HepG2 (cell line): ENCODE measurements around the gene ADIPOR2. TPM values are rescaled to one million over a fixed set of nuclear protein-coding genes. Genes with fewer than 3 reads are reported as not detected.

ENCODE experiments used
- AHR ChIP-seq: IDR thresholded peaks from 2 replicates; pipeline ENCODE4 v1.6.1; 2018; ENCODE audit warnings: missing genetic modification reagents, missing compliant biosample characterization
- BRCA1 ChIP-seq: sonication (generic); formaldehyde crosslinking; IDR thresholded peaks from 2 replicates; pipeline ENCODE4 v1.4.0; 2020; ENCODE audit warnings: missing genetic modification reagents
- DMAP1 ChIP-seq: IDR thresholded peaks from 2 replicates; pipeline ENCODE4 v1.6.1; 2016
- HIVEP1 ChIP-seq: sonication (generic); formaldehyde crosslinking; IDR thresholded peaks from 2 replicates; pipeline ENCODE4 v1.4.0; 2020; ENCODE audit warnings: mild to moderate bottlenecking, missing genetic modification reagents
- HNF1A ChIP-seq, 2 experiments: sonication (generic) in 1 of 2; formaldehyde crosslinking in 1 of 2; IDR thresholded peaks; 2 replicates each; pipeline versions ENCODE4 v1.4.0 to v1.6.1; 2016 to 2020; ENCODE audit warnings: borderline replicate concordance in 1 of 2, low read depth in 1 of 2, mild to moderate bottlenecking in 1 of 2, missing genetic modification reagents in 1 of 2
- HOXA7 ChIP-seq: sonication (generic); formaldehyde crosslinking; IDR thresholded peaks from 2 replicates; pipeline ENCODE4 v1.8.1; 2022; ENCODE audit warnings: mild to moderate bottlenecking, missing genetic modification reagents, moderate library complexity
- ISX ChIP-seq: sonication (generic); formaldehyde crosslinking; conservative IDR thresholded peaks from 2 replicates; pipeline ENCODE4 v1.5.0; 2020; ENCODE audit warnings: missing genetic modification reagents
- JUND ChIP-seq: sonication (generic); formaldehyde crosslinking; IDR thresholded peaks from 2 replicates; pipeline ENCODE4 v1.8.0; 2022; ENCODE audit warnings: mild to moderate bottlenecking, missing genetic modification reagents
- NFIC ChIP-seq: IDR thresholded peaks from 2 replicates; pipeline ENCODE4 v1.6.1; 2012; ENCODE audit warnings: mild to moderate bottlenecking, low read length, inconsistent platforms
- PRDM15 ChIP-seq: sonication (generic); formaldehyde crosslinking; IDR thresholded peaks from 2 replicates; pipeline ENCODE4 v1.4.0; 2020; ENCODE audit warnings: missing genetic modification reagents
- RFXANK ChIP-seq: IDR thresholded peaks from 2 replicates; pipeline ENCODE4 v1.6.1; 2016
- SNAI1 ChIP-seq: sonication (generic); formaldehyde crosslinking; IDR thresholded peaks from 2 replicates; pipeline ENCODE4 v1.5.0; 2020; ENCODE audit warnings: mild to moderate bottlenecking, missing genetic modification reagents, borderline replicate concordance
- SRSF4 ChIP-seq: fragments of 200-400 bp; formaldehyde crosslinking; IDR thresholded peaks from one replicate; pipeline ENCODE4 v1.6.1; 2018; ENCODE audit warnings: mild to moderate bottlenecking, low read depth, low read length, moderate library complexity; ENCODE audit not compliant: poor library complexity, severe bottlenecking
- TCF7L2 ChIP-seq: IDR thresholded peaks from 2 replicates; pipeline ENCODE4 v1.6.1; 2011; ENCODE audit warnings: mild to moderate bottlenecking, low read depth, low read length, moderate library complexity
- ZFAT ChIP-seq: sonication (generic); formaldehyde crosslinking; conservative IDR thresholded peaks from 2 replicates; pipeline ENCODE4 v1.8.1; 2023; ENCODE audit warnings: missing genetic modification reagents, inconsistent platforms
- ZFP91 ChIP-seq: sonication (generic); formaldehyde crosslinking; IDR thresholded peaks from 2 replicates; pipeline ENCODE4 v1.9.0; 2022; ENCODE audit warnings: missing genetic modification reagents, mild to moderate bottlenecking, borderline replicate concordance
- ZNF317 ChIP-seq: sonication (generic); formaldehyde crosslinking; IDR thresholded peaks from 2 replicates; pipeline ENCODE4 v1.5.0; 2020; ENCODE audit warnings: mild to moderate bottlenecking, missing genetic modification reagents
- ZNF383 ChIP-seq: sonication (generic); formaldehyde crosslinking; IDR thresholded peaks from 2 replicates; pipeline ENCODE4 v1.4.0; 2020; ENCODE audit warnings: missing genetic modification reagents, mild to moderate bottlenecking, borderline replicate concordance
- ZNF672 ChIP-seq: sonication (generic); formaldehyde crosslinking; IDR thresholded peaks from 2 replicates; pipeline ENCODE4 v1.8.1; 2022; ENCODE audit warnings: missing genetic modification reagents
- polyA plus RNA-seq, 8 experiments: library from polyadenylated mRNA; depleted of rRNA in 3 of 8; stranded (reverse) in 7 of 8; unstranded in 1 of 8; fragments of >200 nt; fragmentation: Illumina TruSeq in 4 of 8; extraction: Trizol in 4 of 8; gene quantifications; 2 replicates each; pipeline versions ENCODE4 v1.2.1 to v1.2.3, GENCODE V29; 2011 to 2016; ENCODE audit warnings: low read depth in 4 of 8, missing spikeins in 1 of 8, mixed read lengths in 1 of 8; ENCODE audit not compliant: insufficient read depth in 1 of 8
- total RNA-seq, 5 experiments: library from RNA; depleted of rRNA; stranded (reverse); fragments of >200 nt; fragmentation: Illumina TruSeq; extraction: Trizol; gene quantifications; 2 replicates each; pipeline ENCODE4 v1.2.3, GENCODE V29; 2016; ENCODE audit warnings: low read depth in 1 of 5
- TF ChIP-seq, protein P1 (sequence below): sonication (generic); formaldehyde crosslinking; IDR thresholded peaks from 2 replicates; pipeline ENCODE4 v1.4.0; 2020; ENCODE audit warnings: missing genetic modification reagents

ADIPOR2 gene
- total and polyA plus RNA-seq, 2 of the 13 experiments (the other 11 are each of a cell fraction or from before 2014, with no cell fraction given): 35.2 to 52.2 TPM

DNA sequence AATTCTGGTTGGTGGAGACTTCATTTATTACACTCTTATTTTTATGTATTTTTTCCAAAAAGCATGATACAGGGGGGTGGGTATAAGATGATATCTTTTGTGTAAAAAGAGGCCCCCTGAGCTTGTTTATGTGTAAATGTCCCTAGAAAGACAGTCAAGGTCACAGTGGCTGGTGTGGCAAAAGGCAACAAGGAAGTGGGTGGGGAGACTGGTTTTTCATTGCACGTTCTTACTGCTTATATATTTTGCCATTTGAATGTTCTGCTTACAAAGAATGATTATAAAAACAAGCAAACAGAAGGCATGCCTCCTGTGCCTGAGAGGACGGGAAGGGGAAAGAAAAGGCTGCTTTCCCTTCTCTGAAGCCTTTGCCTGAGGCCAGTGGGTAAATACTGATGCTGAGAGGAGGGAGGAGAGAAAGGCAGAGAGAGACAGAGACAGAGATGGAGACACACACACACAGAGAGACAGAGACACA lies 24.1 kb upstream of the ADIPOR2 start (continued):
- TF ChIP-seq HOXA7: no peak
- no peak for TF ChIP-seq ZNF317 (CRISPR knock-in tag)
- TF ChIP-seq SRSF4: no peak
- TF ChIP-seq ZNF383 (CRISPR knock-in tag): no peak
- TF ChIP-seq ZFAT (CRISPR knock-in tag): no peak
- TF ChIP-seq NFIC: peak; percentile 81; the same call in 1 of the 2 replicates
- no peak for TF ChIP-seq HIVEP1
- TF ChIP-seq RFXANK (CRISPR knock-in tag): no peak
- no peak for TF ChIP-seq HNF1A (IDR thresholded peaks at IDR 0.05; ENCODE audit: low read depth)
- TF ChIP-seq HNF1A (CRISPR knock-in tag; IDR thresholded peaks at IDR 0.05; ENCODE audit: borderline replicate concordance): no peak
- no peak for TF ChIP-seq BRCA1 (CRISPR knock-in tag)
- TF ChIP-seq ZFP91 (CRISPR knock-in tag): no peak
- no peak for TF ChIP-seq ISX (CRISPR knock-in tag)
- no peak for TF ChIP-seq SNAI1
- no peak for TF ChIP-seq AHR (CRISPR knock-in tag)
- no peak for TF ChIP-seq DMAP1
- TF ChIP-seq JUND: no peak
- no peak for TF ChIP-seq TCF7L2
- TF ChIP-seq, protein P1, sequence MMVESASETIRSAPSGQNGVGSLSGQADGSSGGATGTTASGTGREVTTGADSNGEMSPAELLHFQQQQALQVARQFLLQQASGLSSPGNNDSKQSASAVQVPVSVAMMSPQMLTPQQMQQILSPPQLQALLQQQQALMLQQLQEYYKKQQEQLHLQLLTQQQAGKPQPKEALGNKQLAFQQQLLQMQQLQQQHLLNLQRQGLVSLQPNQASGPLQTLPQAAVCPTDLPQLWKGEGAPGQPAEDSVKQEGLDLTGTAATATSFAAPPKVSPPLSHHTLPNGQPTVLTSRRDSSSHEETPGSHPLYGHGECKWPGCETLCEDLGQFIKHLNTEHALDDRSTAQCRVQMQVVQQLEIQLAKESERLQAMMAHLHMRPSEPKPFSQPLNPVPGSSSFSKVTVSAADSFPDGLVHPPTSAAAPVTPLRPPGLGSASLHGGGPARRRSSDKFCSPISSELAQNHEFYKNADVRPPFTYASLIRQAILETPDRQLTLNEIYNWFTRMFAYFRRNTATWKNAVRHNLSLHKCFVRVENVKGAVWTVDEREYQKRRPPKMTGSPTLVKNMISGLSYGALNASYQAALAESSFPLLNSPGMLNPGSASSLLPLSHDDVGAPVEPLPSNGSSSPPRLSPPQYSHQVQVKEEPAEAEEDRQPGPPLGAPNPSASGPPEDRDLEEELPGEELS: peak; percentile 86
- no peak for TF ChIP-seq PRDM15 (CRISPR knock-in tag)
- no peak for TF ChIP-seq ZNF672 (CRISPR knock-in tag)
